Body of pancreas (tissue), 4 donors: ENCODE data around the gene DTWD2. TPM values are rescaled to one million over a fixed set of nuclear protein-coding genes. Genes with fewer than 3 reads are reported as not detected.

Source experiments
- ATAC-seq: fragments of 150-250 bp; one replicate; pipeline ENCODE4 v1.9.1; 2016
- DNase-seq, 4 donors: peaks; one replicate each; pipeline ENCODE4 v3.0.0-alpha.2; 2019
- H3K27ac ChIP-seq, 4 donors: fragments of 200-600 bp; sonication (generic); 1 replicate in 3 of 4; 2 replicates in 1 of 4; pipeline versions ENCODE4 v1.5.1 to v1.6.1; 2016 to 2019; ENCODE audit warnings: mild to moderate bottlenecking in 1 of 4, mixed read lengths in 1 of 4, moderate library complexity in 1 of 4
- H3K27me3 ChIP-seq, 2 donors: fragments of 200-600 bp; sonication (generic); one replicate each; pipeline ENCODE4 v1.6.0; 2016; ENCODE audit warnings: mild to moderate bottlenecking in 1 of 2
- H3K36me3 ChIP-seq, 2 donors: fragments of 200-600 bp; sonication (generic); replicated peaks in 1 of 2; 2 replicates each; pipeline ENCODE4 v1.5.1; 2016; ENCODE audit warnings: low read depth in 2 of 2; ENCODE audit not compliant: insufficient read depth in 1 of 2
- H3K4me1 ChIP-seq: fragments of 200-600 bp; sonication (generic); one replicate; pipeline ENCODE4 v1.6.0; 2016
- H3K4me3 ChIP-seq, 2 donors: fragments of 200-600 bp; sonication (generic); 1 replicate in 1 of 2; 2 replicates in 1 of 2; pipeline ENCODE4 v1.5.1; 2016 to 2019
- H3K9me3 ChIP-seq, 3 donors: fragments of 200-600 bp; sonication (generic); 1 replicate in 2 of 3; 2 replicates in 1 of 3; pipeline ENCODE4 v1.5.1; 2016
- CTCF ChIP-seq, 7 experiments: fragments of 450-650 bp in 4 of 7; fragments of 200-600 bp in 3 of 7; sonication (generic) in 3 of 7; IDR thresholded peaks; one replicate each; pipeline ENCODE4 v1.5.1; 2016 to 2019; ENCODE audit warnings: antibody characterized with exemption in 7 of 7
- POLR2A ChIP-seq, 3 donors: fragments of 450-650 bp; IDR thresholded peaks; one replicate each; pipeline ENCODE4 v1.6.1; 2016; ENCODE audit warnings: antibody characterized with exemption in 3 of 3, mild to moderate bottlenecking in 2 of 3
- WGBS, 2 donors: methylation state at CpG; one replicate each; pipeline ENCODE4 v1.1.5; 2017; 5-methylcytosine and 5-hydroxymethylcytosine counted together
- intact Hi-C: fragments of 100-400 bp; cut with DNase I; formaldehyde crosslinking; loops from one replicate; pipeline ENCODE4 v1.15.1; 2023
- microRNA-seq, 2 donors: library from miRNA; unstranded; fragments of <30 nt; microRNA quantifications; one replicate each; pipeline ENCODE4, GENCODE V29; 2016; ENCODE audit warnings: borderline number of aligned reads in 2 of 2, borderline replicate concordance in 2 of 2
- small RNA-seq: library from RNA; depleted of rRNA; stranded (forward); fragments of <200 nt; gene quantifications from one replicate; pipeline ENCODE3, GENCODE V24; 2016
- total RNA-seq, 2 donors: library from RNA; depleted of rRNA; stranded (reverse); fragments of >200 nt; gene quantifications; one replicate each; pipeline ENCODE4 v1.1.0, GENCODE V29; 2016

The DTWD2 gene
- total RNA-seq, 2 donors from 2014 or later, result 7.5 to 29.7 TPM

- Histone ChIP-seq H3K27ac (no peak overlapping the region), H3K36me3 (no peaks in the 10 kb centered on the region), H3K9me3 (no peaks in the 10 kb centered on the region), H3K27me3 (no peaks in the 10 kb centered on the region), H3K4me3 (no peak overlapping the region), H3K4me1 (peaks cover 21% of the 10 kb centered on the region)
- DNase-seq, result no peak
- intact Hi-C loops, result no loop called here
- ATAC-seq, result no peak
- TF ChIP-seq CTCF (IDR thresholded peaks at IDR 0.05) (no peak), POLR2A (IDR thresholded peaks at IDR 0.05) (no peak)
Observed at GRCh38 chr5:118789366-118789765, 199.0 kb downstream of the DTWD2 start.

DNA sequence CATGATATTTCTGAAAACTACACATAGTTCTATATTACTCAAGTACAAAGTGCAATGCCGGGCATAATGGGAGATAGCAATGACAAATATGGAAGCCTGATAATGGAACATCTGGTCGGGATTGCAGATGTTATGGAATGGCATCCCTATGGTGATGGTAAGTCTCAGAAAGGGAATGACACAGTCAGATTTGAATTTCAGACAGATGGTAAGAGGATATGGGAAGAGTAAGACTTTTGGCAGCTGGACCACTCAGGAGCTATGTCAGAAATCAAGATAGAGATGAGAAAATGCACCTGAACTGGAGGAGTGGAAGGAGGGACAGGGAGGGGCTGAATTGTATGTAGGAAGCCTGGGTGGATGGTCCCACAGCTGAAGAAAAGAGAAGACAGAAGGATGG lies 200.0 kb downstream of the DTWD2 start:
- DNase-seq (no peak), ATAC-seq (no peak)
- Histone ChIP-seq H3K4me3 (no peak overlapping the region), H3K4me1 (peaks cover 15% of the 10 kb centered on the region), H3K27me3 (no peaks in the 10 kb centered on the region), H3K9me3 (no peaks in the 10 kb centered on the region), H3K36me3 (no peaks in the 10 kb centered on the region), H3K27ac (no peak overlapping the region)
- WGBS, 2 donors, result 56% methylated on average over 2 of the region's 2 CpGs
- intact Hi-C loops, result no loop called here
- TF ChIP-seq POLR2A (IDR thresholded peaks at IDR 0.05), result no peak
- no peak for TF ChIP-seq CTCF (IDR thresholded peaks at IDR 0.05)

Small RNA genes lying within 50 kb of the gene (microRNA-seq; reads per million reads assigned to microRNA genes)
- gene MIR1244-2, result 0 reads per million in 2 donors

Small RNA genes lying within 50 kb of the gene (small RNA-seq; reads per million reads assigned to genes)
- not detected for gene RNU6-373P

Other genes with a start within 250 kb of the DTWD2 start
- gene DMXL1, start 82.5 kb upstream of the DTWD2 start, total RNA-seq, result 10 to 100 TPM; 40.0 to 64.9 TPM